Testis (tissue), 3 donors: ENCODE results near the gene FOXO6. TPM values are rescaled to one million over a fixed set of nuclear protein-coding genes. Genes with fewer than 3 reads are reported as not detected.

Experiments
- DNase-seq: peaks from one replicate; pipeline ENCODE4 v3.0.0-alpha.2; 2019
- H3K27ac ChIP-seq, 2 donors: fragments of 200-600 bp; sonication (generic); one replicate each; pipeline ENCODE4 v1.5.1; 2019
- H3K27me3 ChIP-seq: fragments of 200-600 bp; sonication (generic); one replicate; pipeline ENCODE4 v1.5.1; 2019
- H3K36me3 ChIP-seq: fragments of 200-600 bp; sonication (generic); one replicate; pipeline ENCODE4 v1.5.1; 2017; ENCODE audit warnings: low read depth; ENCODE audit errors: missing control alignments
- H3K4me1 ChIP-seq: fragments of 200-600 bp; sonication (generic); one replicate; pipeline ENCODE4 v1.5.1; 2019
- H3K4me3 ChIP-seq, 2 donors: fragments of 200-600 bp; sonication (generic); one replicate each; pipeline ENCODE4 v1.5.1; 2017 to 2019
- H3K9me3 ChIP-seq: fragments of 200-600 bp; sonication (generic); one replicate; pipeline ENCODE4 v1.5.1; 2017
- CTCF ChIP-seq, 3 experiments: fragments of 450-650 bp in 2 of 3; fragments of 200-600 bp in 1 of 3; sonication (generic) in 1 of 3; IDR thresholded peaks; one replicate each; pipeline ENCODE4 v1.5.1; 2016 to 2019; ENCODE audit warnings: antibody characterized with exemption in 3 of 3, mild to moderate bottlenecking in 2 of 3, moderate library complexity in 1 of 3
- POLR2A ChIP-seq: fragments of 450-650 bp; IDR thresholded peaks from one replicate; pipeline ENCODE4 v1.6.1; 2017; ENCODE audit warnings: antibody characterized with exemption, mild to moderate bottlenecking, moderate library complexity
- WGBS, 2 donors: methylation state at CpG; one replicate each; pipeline ENCODE4 v1.1.5; 2018; 5-methylcytosine and 5-hydroxymethylcytosine counted together
- intact Hi-C: fragments of 100-400 bp; cut with DNase I; formaldehyde crosslinking; loops from one replicate; pipeline ENCODE4 v1.15.1; 2023; ENCODE audit warnings: low total_unique reads
- polyA plus RNA-seq: library from polyadenylated mRNA; stranded (reverse); fragments of 350-450 nt; fragmentation: Illumina TruSeq; extraction: RNeasy Lipid Tissue Mini Kit (QIAGEN cat#74804); gene quantifications from one replicate; pipeline ENCODE4 v1.2.3, GENCODE V29; 2014; ENCODE audit warnings: low read depth, low replicate concordance; ENCODE audit not compliant: insufficient read depth
- total RNA-seq, 2 donors: library from RNA; depleted of rRNA; stranded (reverse); fragments of >200 nt; gene quantifications; one replicate each; pipeline ENCODE4 v1.2.3, GENCODE V29; 2016

The FOXO6 gene
- total and polyA plus RNA-seq, 3 donors from 2014 or later, result 2.4 to 4.5 (median 3.8) TPM

GRCh38 chr1:41399145-41399795 is 38.0 kb downstream of the FOXO6 start:
- TF ChIP-seq POLR2A, result no peak
- TF ChIP-seq CTCF (IDR thresholded peaks at IDR 0.05), result no peak
- Histone ChIP-seq H3K36me3 (no peaks in the 10 kb centered on the region), H3K27ac (no peak overlapping the region), H3K4me1 (peaks cover 17% of the 10 kb centered on the region), H3K27me3 (no peaks in the 10 kb centered on the region), H3K9me3 (no peaks in the 10 kb centered on the region), H3K4me3 (no peak overlapping the region)
- WGBS, 2 donors, result 50 to 70% methylated on average over 2 to 13 of the region's 13 CpGs
- no peak for DNase-seq
- intact Hi-C loops, result no loop called here

DNA sequence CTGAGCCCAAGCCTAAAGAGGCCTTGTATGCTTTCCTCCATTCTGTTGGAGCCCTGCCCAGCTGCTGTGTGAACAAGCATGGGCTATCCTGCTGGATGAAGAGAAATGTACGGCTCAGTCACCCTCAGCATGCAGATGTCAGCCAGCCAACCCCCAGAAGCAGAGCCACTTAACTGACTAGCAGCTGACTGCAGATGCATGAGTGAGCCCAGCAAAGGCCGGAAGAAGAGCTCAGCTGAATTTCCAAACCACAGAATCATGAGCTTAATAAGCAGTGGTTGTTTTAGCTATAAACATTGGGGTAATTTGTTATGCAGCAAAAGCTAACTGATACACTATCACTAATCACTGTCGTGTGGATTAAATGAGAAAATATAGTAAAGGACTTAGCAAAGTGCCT is 39.0 kb downstream of the FOXO6 start:
- 84 to 95% methylated on average over 3 of the region's 3 CpGs for WGBS, 2 donors
- no peak for DNase-seq
- Histone ChIP-seq H3K4me1 (peaks cover 17% of the 10 kb centered on the region), H3K36me3 (no peaks in the 10 kb centered on the region), H3K27ac (no peak overlapping the region), H3K27me3 (no peaks in the 10 kb centered on the region), H3K9me3 (no peaks in the 10 kb centered on the region), H3K4me3 (no peak overlapping the region)
- TF ChIP-seq CTCF (IDR thresholded peaks at IDR 0.05), result no peak
- no peak for TF ChIP-seq POLR2A
- intact Hi-C loops, result no loop called here

DNA sequence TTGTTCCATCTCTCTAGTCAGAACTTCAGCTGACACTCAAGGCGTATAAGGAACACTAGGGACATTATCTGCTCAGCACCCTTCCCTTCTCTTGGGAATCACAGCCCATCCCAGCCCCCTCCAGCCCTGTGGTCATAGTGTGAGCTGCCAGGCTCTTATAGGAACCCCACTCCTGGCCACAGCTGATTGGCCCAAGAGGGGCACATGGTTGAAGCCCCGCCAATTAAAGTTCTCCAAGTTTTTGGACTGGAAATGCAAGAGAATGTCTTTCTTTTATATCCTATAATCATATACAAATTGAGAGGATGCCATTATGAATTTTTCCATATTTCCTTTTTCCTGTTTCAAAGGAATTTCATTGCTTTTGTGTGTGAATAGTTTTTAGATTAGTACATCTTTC is 40.7 kb downstream of the FOXO6 start:
- DNase-seq, result no peak
- Histone ChIP-seq H3K27me3 (no peaks in the 10 kb centered on the region), H3K36me3 (no peaks in the 10 kb centered on the region), H3K27ac (no peak overlapping the region), H3K4me3 (no peak overlapping the region), H3K4me1 (peaks cover 6% of the 10 kb centered on the region), H3K9me3 (no peaks in the 10 kb centered on the region)
- WGBS, 2 donors, result 87 to 92% methylated on average over 2 of the region's 2 CpGs
- TF ChIP-seq POLR2A, result no peak
- no peak for TF ChIP-seq CTCF (IDR thresholded peaks at IDR 0.05)
- intact Hi-C loops, result no loop called here

DNA sequence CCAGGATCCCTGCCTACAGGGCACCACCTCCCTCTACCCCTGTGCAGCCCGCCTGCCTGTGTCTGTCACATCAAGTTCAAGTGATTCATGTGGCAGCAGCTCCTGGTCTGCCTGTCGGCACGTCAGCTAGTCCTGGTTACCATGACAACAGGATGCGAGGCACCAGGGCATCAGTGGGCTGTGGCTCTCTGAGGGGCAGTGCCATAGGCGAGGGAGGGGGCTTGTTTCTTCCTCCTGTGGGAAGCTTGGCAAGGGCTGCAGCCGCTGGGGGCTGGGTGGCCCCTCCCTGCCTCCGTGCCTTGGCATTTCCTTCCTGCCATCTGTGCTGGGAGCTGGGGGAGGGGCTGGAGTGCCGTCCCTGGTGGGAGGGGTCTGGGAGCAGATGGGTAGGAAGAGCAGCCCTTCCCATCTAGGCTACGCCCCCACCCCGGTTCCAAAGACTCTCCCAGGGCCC is 43.1 kb downstream of the FOXO6 start:
- no peak for TF ChIP-seq CTCF (IDR thresholded peaks at IDR 0.05)
- TF ChIP-seq POLR2A, result no peak
- Histone ChIP-seq H3K4me1 (no peaks in the 10 kb centered on the region), H3K4me3 (no peak overlapping the region), H3K9me3 (no peaks in the 10 kb centered on the region), H3K36me3 (no peaks in the 10 kb centered on the region), H3K27ac (no peak overlapping the region), H3K27me3 (no peaks in the 10 kb centered on the region)
- 38 to 50% methylated on average over 3 to 10 of the region's 10 CpGs for WGBS, 2 donors
- DNase-seq, result no peak
- intact Hi-C loops, result no loop called here

- intact Hi-C loops, result no loop called here
- TF ChIP-seq POLR2A, result no peak
- TF ChIP-seq CTCF (IDR thresholded peaks at IDR 0.05), result no peak
Measured at GRCh38 chr1:41407664-41408252, 46.5 kb downstream of the FOXO6 start.

More at GRCh38 chr1:41407664-41408252, 46.5 kb downstream of the FOXO6 start:
- Histone ChIP-seq H3K36me3 (no peaks in the 10 kb centered on the region), H3K4me3 (no peak overlapping the region), H3K9me3 (no peaks in the 10 kb centered on the region), H3K4me1 (no peaks in the 10 kb centered on the region), H3K27ac (no peak overlapping the region), H3K27me3 (no peaks in the 10 kb centered on the region)
- WGBS, 2 donors, result 83 to 84% methylated on average over 13 to 14 of the region's 14 CpGs
- no peak for DNase-seq
